Mesenchymal stem cell (in vitro differentiated cells and primary cell): ENCODE data around the gene CAPN5.

Experiments used
- DNase-seq: peaks from one replicate; pipeline ENCODE4 v3.0.0-alpha.2; 2013
- H2AFZ ChIP-seq: one replicate; pipeline ENCODE4 v1.6.1; 2013; ENCODE audit warnings: low read depth, mild to moderate bottlenecking, control low read depth, inconsistent platforms, low read length, moderate library complexity
- H2AK5ac ChIP-seq: 2 replicates; pipeline ENCODE4 v1.6.1; 2013; ENCODE audit warnings: low read length, moderate library complexity, mild to moderate bottlenecking, inconsistent platforms; ENCODE audit not compliant: severe bottlenecking
- H2BK120ac ChIP-seq: one replicate; pipeline ENCODE4 v1.6.1; 2013; ENCODE audit warnings: low read depth, mild to moderate bottlenecking, inconsistent platforms, low read length, moderate library complexity
- H2BK12ac ChIP-seq, 2 experiments: one replicate each; pipeline ENCODE4 v1.6.1; 2013; ENCODE audit warnings: inconsistent platforms in 2 of 2, low read length in 2 of 2, mild to moderate bottlenecking in 2 of 2, moderate library complexity in 2 of 2, control low read depth in 1 of 2
- H2BK15ac ChIP-seq: one replicate; pipeline ENCODE4 v1.6.1; 2013; ENCODE audit warnings: mild to moderate bottlenecking, low read depth, inconsistent platforms; ENCODE audit not compliant: poor library complexity, severe bottlenecking
- H2BK5ac ChIP-seq: 2 replicates; pipeline ENCODE4 v1.6.1; 2013; ENCODE audit warnings: low read depth, mild to moderate bottlenecking, low read length, control low read depth, inconsistent platforms; ENCODE audit not compliant: poor library complexity, severe bottlenecking
- H3K14ac ChIP-seq, 2 experiments: one replicate each; pipeline ENCODE4 v1.6.1; 2013; ENCODE audit warnings: inconsistent platforms in 2 of 2, low read length in 2 of 2, control low read depth in 1 of 2, mild to moderate bottlenecking in 1 of 2, moderate library complexity in 1 of 2
- H3K18ac ChIP-seq, 2 experiments: one replicate each; pipeline ENCODE4 v1.6.1; 2013; ENCODE audit warnings: inconsistent platforms in 2 of 2, low read length in 2 of 2, control low read depth in 1 of 2, low read depth in 1 of 2, mild to moderate bottlenecking in 1 of 2
- H3K23ac ChIP-seq, 2 experiments: one replicate each; pipeline ENCODE4 v1.6.1; 2013; ENCODE audit warnings: inconsistent platforms in 2 of 2, low read length in 2 of 2, mild to moderate bottlenecking in 2 of 2, moderate library complexity in 2 of 2, control low read depth in 1 of 2
- H3K27ac ChIP-seq: 2 replicates; pipeline ENCODE4 v1.5.1; 2013; ENCODE audit warnings: mild to moderate bottlenecking, moderate library complexity, low read length, control low read depth, inconsistent platforms; ENCODE audit not compliant: poor library complexity, severe bottlenecking
- H3K27me3 ChIP-seq, 2 experiments: 2 replicates each; pipeline versions ENCODE4 v1.6.1 to v1.7.0; 2013; ENCODE audit warnings: low read length in 2 of 2, mild to moderate bottlenecking in 2 of 2, moderate library complexity in 2 of 2, control low read depth in 1 of 2, inconsistent platforms in 1 of 2; ENCODE audit not compliant: control insufficient read depth in 1 of 2, insufficient read depth in 1 of 2
- H3K36me3 ChIP-seq, 2 experiments: 2 replicates each; pipeline versions ENCODE4 v1.6.1 to v1.7.0; 2013; ENCODE audit warnings: low read length in 2 of 2, control low read depth in 1 of 2, inconsistent platforms in 1 of 2, low read depth in 1 of 2, mild to moderate bottlenecking in 1 of 2; ENCODE audit not compliant: insufficient read depth in 2 of 2, control insufficient read depth in 1 of 2
- H3K4ac ChIP-seq, 2 experiments: one replicate each; pipeline ENCODE4 v1.6.1; 2013; ENCODE audit warnings: inconsistent platforms in 2 of 2, low read length in 2 of 2, mild to moderate bottlenecking in 2 of 2, moderate library complexity in 2 of 2, control low read depth in 1 of 2, low read depth in 1 of 2
- H3K4me1 ChIP-seq: 2 replicates; pipeline ENCODE4 v1.6.1; 2013; ENCODE audit warnings: low read depth, low read length, control low read depth; ENCODE audit not compliant: control insufficient read depth, insufficient read depth
- H3K4me2 ChIP-seq: 2 replicates; pipeline ENCODE4 v1.6.1; 2013; ENCODE audit warnings: low read length, mild to moderate bottlenecking, inconsistent platforms; ENCODE audit not compliant: poor library complexity, severe bottlenecking
- H3K4me3 ChIP-seq, 2 experiments: 2 replicates each; pipeline versions ENCODE4 v1.5.1 to v1.7.0; 2013; ENCODE audit warnings: low read length in 2 of 2, mild to moderate bottlenecking in 2 of 2, control low read depth in 1 of 2, low read depth in 1 of 2; ENCODE audit not compliant: insufficient read depth in 1 of 2
- H3K79me1 ChIP-seq: replicated peaks from 2 replicates; pipeline ENCODE4 v1.6.1; 2013; ENCODE audit warnings: mild to moderate bottlenecking, control low read depth, low read length, inconsistent platforms; ENCODE audit not compliant: poor library complexity, severe bottlenecking
- H3K9ac ChIP-seq: 2 replicates; pipeline ENCODE4 v1.7.0; 2013; ENCODE audit warnings: mild to moderate bottlenecking, low read length, moderate library complexity
- H3K9me3 ChIP-seq: 2 replicates; pipeline ENCODE4 v1.7.0; 2013; ENCODE audit warnings: mild to moderate bottlenecking, low read length; ENCODE audit not compliant: control insufficient read depth
- H4K8ac ChIP-seq: one replicate; pipeline ENCODE4 v1.6.1; 2013; ENCODE audit warnings: inconsistent platforms, mild to moderate bottlenecking, low read length, moderate library complexity
- H4K91ac ChIP-seq: one replicate; pipeline ENCODE4 v1.6.1; 2013; ENCODE audit warnings: mild to moderate bottlenecking, low read length, inconsistent platforms
- WGBS: methylation state at CpG from one replicate; pipeline ENCODE4 v1.1.7; 2013; ENCODE audit warnings: mixed read lengths; 5-methylcytosine and 5-hydroxymethylcytosine counted together

CAPN5 gene

DNA sequence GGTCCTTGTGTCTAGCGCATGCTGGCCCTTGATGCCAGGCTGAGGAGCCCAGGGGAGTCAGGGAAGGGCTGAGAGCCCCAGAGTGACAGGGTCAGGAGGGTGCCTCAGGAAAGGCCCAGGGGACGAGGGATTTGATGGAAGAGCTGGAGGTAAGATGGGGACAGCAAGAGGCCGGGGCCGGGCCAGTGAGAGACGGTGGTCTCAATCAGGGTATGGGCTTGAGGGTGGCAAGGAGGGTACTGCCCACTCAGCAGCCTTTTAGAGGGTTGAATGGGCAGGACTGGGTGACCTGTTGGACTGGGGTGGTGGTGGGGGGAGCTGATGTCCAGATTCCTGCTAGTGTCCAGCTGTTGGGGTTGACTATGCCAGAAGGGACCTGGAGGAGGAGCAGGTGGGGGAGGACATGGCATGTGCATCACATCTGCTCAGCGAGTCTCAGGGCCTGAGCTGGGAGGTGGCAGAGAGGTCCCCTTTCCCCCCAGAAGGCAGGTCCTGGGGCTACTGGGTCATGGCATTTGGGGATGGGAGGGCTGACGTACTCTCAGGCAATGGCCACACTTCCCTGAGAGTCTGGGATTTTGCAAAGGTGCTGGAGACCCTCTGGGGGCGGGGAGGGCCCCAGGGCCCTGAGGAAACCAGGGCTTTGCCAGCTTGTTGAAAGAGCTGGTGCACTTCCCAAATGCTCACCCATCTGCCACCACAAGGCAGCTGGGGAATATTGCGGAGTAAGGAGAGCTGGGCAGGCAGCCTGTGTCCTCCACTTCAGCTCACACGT lies 79.7 kb downstream of the CAPN5 start:
- H3K4me1 ChIP-seq, result peaks cover 13% of the 10 kb centered on the region

DNA sequence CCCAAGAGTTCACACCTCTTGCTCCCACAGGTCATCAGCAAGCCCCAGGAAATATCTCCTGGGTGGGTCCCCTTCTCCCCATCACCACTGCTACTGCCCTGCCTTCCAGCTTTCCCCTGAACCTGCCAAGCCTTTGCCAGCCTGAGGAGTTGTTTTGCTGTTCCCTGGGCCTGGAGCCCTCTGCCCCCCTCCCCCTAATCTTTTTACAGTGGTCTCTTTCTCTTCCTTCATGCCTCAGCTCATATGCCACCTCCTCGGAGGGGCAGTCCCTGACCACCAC lies 80.2 kb downstream of the CAPN5 start:
- Histone ChIP-seq H3K9me3 (no peaks in the 10 kb centered on the region), H3K4me3 (no peak overlapping the region), H2BK120ac (no peak overlapping the region), H3K23ac (no peak overlapping the region), H3K4me1 (peaks cover 13% of the 10 kb centered on the region), H2AFZ (no peak overlapping the region), H4K8ac (no peak overlapping the region), H2BK15ac (no peak overlapping the region), H3K18ac (no peak overlapping the region), H3K27ac (no peak overlapping the region), H3K36me3 (no peaks in the 10 kb centered on the region), H2BK12ac (no peak overlapping the region), H3K79me1 (no peaks in the 10 kb centered on the region), H2BK5ac (no peak overlapping the region), H2AK5ac (no peak overlapping the region), H3K4me2 (no peak overlapping the region), H3K9ac (no peak overlapping the region), H3K14ac (no peak overlapping the region), H3K4ac (no peak overlapping the region), H4K91ac (no peak overlapping the region), H3K27me3 (peaks cover 8 to 39% of the 10 kb centered on the region in 2 experiments)
- WGBS, result 83% methylated on average over 1 of the region's 1 CpG
- DNase-seq, result no peak

More for the DNA sequence above, 79.7 kb downstream of the CAPN5 start:
- Histone ChIP-seq H3K4me2 (no peak overlapping the region), H2AFZ (no peak overlapping the region), H2BK5ac (no peak overlapping the region), H3K14ac (no peak overlapping the region), H3K36me3 (no peaks in the 10 kb centered on the region), H2AK5ac (no peak overlapping the region), H3K27ac (no peak overlapping the region), H3K79me1 (no peaks in the 10 kb centered on the region), H3K23ac (no peak overlapping the region), H3K4me3 (no peak overlapping the region), H4K91ac (no peak overlapping the region), H3K27me3 (peaks cover 8 to 37% of the 10 kb centered on the region in 2 experiments), H3K9ac (no peak overlapping the region), H4K8ac (no peak overlapping the region), H3K9me3 (no peaks in the 10 kb centered on the region), H3K4ac (no peak overlapping the region), H2BK12ac (no peak overlapping the region), H3K18ac (no peak overlapping the region), H2BK15ac (no peak overlapping the region), H2BK120ac (no peak overlapping the region)
- no peak for DNase-seq
- 90% methylated on average over 10 of the region's 10 CpGs for WGBS

DNA sequence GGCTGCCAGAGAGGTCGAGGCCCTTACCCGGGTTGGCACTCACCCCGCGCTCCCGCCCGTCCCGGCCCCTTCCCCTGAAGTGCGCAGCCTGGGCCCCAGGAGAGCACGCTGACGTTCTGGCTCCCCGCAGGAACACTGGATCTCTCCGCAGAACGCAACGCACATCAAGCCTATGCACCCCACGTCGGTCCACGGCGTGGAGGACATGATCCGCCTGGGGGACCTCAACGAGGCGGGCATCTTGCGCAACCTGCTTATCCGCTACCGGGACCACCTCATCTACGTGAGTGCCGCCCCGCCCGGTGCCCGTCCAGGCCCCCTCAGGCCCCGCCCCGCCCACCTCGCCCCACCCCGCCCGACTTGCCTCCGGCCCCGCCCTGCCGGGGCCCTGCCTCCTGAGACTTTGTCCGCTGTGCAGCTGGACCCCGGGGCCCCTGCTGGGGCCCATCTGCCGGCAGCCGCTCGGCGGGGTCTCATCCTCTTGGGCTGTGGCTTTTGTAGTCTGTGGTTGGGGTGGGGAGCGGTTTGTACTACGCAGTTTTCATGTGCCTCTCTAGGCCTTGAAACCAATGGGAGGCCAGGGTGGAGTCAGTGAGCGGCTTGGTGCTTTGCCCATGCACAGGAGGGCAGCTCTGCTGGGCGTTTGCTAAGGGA lies 81.0 kb downstream of the CAPN5 start:
- Histone ChIP-seq H3K9me3 (no peaks in the 10 kb centered on the region), H2BK120ac (no peak overlapping the region), H4K8ac (no peak overlapping the region), H2AFZ (peak overlapping the region; percentile 43), H3K36me3 (no peaks in the 10 kb centered on the region), H3K27me3 (peaks cover 8 to 39% of the 10 kb centered on the region in 2 experiments), H4K91ac (no peak overlapping the region), H3K14ac (peak overlapping the region in 1 of 2 experiments; percentile 5), H3K4me1 (peaks cover 13% of the 10 kb centered on the region), H2AK5ac (no peak overlapping the region), H3K79me1 (no peaks in the 10 kb centered on the region), H3K27ac (no peak overlapping the region), H3K23ac (no peak overlapping the region), H3K9ac (no peak overlapping the region), H2BK5ac (no peak overlapping the region), H2BK15ac (peak overlapping the region; percentile 30), H3K4me3 (no peak overlapping the region), H3K4ac (no peak overlapping the region), H3K18ac (no peak overlapping the region), H3K4me2 (peak overlapping the region; percentile 63), H2BK12ac (no peak overlapping the region)
- DNase-seq, result no peak
- 7% methylated on average over 39 of the region's 47 CpGs for WGBS

DNA sequence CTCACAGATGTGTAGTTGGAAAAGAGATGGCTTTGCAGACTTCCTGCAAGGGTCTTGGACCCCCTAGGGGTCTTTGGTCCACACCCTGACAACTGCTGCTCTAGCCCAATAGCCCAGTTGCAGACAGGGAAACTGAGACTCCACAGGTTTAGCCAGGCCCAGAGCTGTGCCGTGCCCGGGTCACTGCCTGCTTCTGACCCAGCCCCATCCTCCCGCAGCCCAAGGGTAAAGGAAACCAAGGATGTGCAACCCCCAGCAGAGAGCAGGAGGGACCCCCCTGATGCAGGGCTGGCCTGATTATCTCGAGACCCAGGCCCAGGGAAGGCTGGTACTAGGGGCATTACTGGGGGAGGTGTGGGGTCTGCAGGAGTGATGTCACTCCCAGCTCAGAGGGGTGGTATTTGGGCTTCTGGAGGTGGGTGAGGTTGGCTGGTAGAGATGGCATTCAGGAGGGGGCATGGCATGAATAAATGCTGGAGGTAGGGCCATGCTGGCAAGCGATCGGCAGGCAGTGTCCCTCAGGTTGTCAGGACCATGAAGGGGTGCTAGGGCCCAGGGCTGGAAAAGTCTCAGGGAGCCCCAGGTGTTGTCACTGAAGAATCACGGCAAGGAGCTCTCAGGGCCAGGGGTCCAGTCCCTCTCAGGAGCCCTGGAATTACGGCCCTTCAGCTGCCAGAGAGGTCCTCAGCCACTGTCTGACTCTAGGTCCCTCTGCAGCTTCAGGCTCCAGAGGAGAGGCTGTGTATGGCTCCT lies 82.4 kb downstream of the CAPN5 start:
- no peaks in the 10 kb centered on the region for H3K79me1 ChIP-seq

More for the DNA sequence above, 82.4 kb downstream of the CAPN5 start:
- no peak overlapping the region for H2BK15ac ChIP-seq
- no peak overlapping the region for H3K9ac ChIP-seq
- DNase-seq, result no peak
- no peak overlapping the region for H3K27ac ChIP-seq
- no peak overlapping the region for H2BK5ac ChIP-seq
- no peaks in the 10 kb centered on the region for H3K36me3 ChIP-seq
- peaks cover 13% of the 10 kb centered on the region for H3K4me1 ChIP-seq
- H4K8ac ChIP-seq, result no peak overlapping the region
- H3K27me3 ChIP-seq, result peaks cover 8 to 50% of the 10 kb centered on the region in 2 experiments
- H4K91ac ChIP-seq, result no peak overlapping the region
- H3K4me2 ChIP-seq, result no peak overlapping the region
- H3K14ac ChIP-seq, result no peak overlapping the region
- no peak overlapping the region for H2AFZ ChIP-seq
- H3K9me3 ChIP-seq, result no peaks in the 10 kb centered on the region
- H2AK5ac ChIP-seq, result no peak overlapping the region
- no peak overlapping the region for H3K4ac ChIP-seq
- 86% methylated on average over 8 of the region's 8 CpGs for WGBS
- no peak overlapping the region for H3K18ac ChIP-seq
- H3K23ac ChIP-seq, result no peak overlapping the region
- no peak overlapping the region for H2BK120ac ChIP-seq
- no peak overlapping the region for H2BK12ac ChIP-seq
- H3K4me3 ChIP-seq, result no peak overlapping the region
